Stimulated activated CD4-positive, alpha-beta T cell treated with anti-CD3 and anti-CD28 coated beads, Interleukin-1b, Interleukin-23, amount 100 ng/mL, for 48 hours (primary cell): ENCODE data around the gene TRAK2.
"Not testable (repeated sequence)": the region's sequence is repeated elsewhere in the genome, so short reads cannot be mapped to it uniquely, and the experiment has no call there.

Source experiments
- DNase-seq: peaks from one replicate; pipeline ENCODE4 v3.0.0-alpha.2; 2020

The TRAK2 gene, protein sequence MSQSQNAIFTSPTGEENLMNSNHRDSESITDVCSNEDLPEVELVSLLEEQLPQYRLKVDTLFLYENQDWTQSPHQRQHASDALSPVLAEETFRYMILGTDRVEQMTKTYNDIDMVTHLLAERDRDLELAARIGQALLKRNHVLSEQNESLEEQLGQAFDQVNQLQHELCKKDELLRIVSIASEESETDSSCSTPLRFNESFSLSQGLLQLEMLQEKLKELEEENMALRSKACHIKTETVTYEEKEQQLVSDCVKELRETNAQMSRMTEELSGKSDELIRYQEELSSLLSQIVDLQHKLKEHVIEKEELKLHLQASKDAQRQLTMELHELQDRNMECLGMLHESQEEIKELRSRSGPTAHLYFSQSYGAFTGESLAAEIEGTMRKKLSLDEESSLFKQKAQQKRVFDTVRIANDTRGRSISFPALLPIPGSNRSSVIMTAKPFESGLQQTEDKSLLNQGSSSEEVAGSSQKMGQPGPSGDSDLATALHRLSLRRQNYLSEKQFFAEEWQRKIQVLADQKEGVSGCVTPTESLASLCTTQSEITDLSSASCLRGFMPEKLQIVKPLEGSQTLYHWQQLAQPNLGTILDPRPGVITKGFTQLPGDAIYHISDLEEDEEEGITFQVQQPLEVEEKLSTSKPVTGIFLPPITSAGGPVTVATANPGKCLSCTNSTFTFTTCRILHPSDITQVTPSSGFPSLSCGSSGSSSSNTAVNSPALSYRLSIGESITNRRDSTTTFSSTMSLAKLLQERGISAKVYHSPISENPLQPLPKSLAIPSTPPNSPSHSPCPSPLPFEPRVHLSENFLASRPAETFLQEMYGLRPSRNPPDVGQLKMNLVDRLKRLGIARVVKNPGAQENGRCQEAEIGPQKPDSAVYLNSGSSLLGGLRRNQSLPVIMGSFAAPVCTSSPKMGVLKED

DNA sequence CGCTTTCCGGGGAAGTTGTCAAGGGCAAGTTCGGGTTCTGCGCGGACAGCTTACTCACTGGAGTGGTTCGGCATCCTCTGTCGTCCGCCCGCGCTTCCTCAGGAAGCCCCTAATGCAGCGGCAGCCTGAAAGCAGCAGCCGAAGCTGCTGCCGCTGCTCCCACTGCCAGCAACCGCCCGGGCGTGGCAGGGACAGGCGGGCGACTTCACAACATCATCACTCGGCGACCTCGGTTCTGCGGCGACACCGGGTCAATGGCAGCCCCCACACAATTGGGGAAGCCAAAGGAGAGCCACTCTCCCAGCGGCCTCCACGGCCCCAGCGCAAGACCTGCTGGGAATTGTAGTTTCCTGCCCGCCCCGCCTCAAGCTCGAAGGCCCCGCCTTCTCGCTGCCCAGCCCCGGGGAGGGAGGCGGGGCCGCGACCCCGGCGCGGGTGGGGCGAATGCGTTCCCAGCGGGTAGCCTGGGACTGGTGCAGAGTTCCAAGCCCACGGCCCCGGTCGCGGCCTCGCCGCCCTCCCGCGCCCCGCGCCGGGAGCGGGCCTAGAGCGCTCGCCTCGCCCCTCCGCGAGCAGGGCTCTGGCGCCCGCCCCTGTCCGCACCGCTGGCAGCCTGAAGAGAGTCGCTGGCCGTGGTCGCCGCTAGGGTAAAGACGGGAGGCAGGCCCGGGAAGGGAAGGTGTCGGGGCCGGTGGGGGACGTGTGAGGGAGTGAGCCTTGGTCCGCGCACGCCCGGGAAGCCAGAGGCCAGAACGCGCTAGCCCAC, at the start of gene TRAK2, which contains the start of gene STRADB:
TSS of gene TRAK2 (minus strand) at position 167 of the 766 bp plus-strand sequence. CDS start 30,951 bp downstream, outside the sequence.
TSS of gene STRADB (plus strand) at position 449 of the 766 bp plus-strand sequence. CDS start 3,101 bp downstream, outside the sequence.
- peak; percentile 97 for DNase-seq

DNA sequence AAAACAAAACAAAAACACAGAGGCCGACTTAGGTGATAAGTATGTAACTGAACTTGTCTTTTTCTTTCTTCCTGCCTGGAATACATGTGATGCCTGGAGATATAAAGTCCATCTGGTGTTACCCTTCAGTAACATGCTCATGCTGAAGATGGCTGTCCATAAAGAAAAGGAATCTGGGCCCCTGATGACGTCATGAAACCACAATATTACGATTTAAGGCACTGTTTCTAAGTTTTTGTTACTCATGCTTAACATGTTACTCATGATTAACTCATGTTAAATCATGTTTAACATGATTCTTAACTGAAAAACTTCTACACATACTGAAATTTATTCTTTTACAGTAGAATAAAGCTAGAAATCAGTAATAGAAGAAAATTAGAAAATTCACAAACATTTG, 49.3 kb upstream of the TRAK2 start:
- DNase-seq, result no peak

DNA sequence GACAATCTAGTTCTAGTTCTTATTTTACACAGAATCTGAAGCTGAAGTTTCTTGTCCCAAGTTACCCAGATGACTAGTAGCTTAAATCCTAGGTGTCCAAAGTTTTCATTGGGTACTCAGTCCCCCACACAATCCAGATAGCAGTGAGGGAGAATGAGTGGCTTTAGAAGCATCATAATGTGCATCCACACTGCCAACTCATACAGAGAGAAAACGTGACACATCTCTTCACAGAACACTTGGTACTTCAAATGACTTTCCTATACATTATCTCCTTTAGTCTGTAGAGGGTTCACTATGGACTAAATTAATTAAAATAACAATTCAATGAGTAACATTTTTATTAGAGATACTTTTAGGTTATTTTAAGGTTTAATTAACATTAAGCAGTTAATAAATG, 45.5 kb upstream of the TRAK2 start:
- no peak for DNase-seq

DNA sequence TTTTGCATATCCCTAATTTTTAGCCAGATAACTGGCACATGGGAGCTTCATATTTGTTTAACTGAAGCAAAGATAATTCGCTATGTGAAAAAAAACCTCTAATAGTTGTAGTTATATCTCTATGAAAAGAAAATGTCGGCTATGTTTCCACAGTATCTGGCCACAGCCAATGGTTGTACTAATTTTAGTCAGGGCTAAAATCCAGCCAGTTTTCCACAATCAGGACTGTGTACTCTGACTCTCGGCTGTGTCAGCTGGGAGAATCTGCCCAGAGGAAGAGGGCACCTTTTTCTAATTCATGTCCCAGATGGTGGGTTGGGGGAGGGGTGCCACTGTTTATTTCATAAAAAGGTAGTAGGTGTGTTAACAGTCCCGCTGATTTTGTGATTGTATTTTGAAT, 39.0 kb upstream of the TRAK2 start:
- no peak for DNase-seq

DNA sequence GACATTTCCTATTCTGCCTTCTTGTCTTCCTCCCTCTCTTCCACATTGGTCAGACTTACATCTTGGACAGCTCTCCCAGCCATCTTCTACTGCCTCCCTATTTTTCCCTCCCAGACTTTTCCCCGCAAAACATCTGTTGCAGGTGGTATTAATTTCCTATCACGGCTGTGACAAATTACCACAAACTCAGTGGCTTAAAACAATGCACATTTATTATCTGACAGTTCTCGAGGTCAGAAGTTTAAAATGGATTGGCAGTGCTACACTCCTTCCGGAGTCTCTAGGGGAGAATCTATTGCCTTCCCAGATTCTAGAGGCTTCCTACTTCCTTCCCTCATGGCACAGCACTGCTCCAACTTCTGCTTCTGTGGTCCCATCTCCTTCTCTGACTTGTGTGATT, 33.5 kb upstream of the TRAK2 start:
- DNase-seq, result no peak

DNA sequence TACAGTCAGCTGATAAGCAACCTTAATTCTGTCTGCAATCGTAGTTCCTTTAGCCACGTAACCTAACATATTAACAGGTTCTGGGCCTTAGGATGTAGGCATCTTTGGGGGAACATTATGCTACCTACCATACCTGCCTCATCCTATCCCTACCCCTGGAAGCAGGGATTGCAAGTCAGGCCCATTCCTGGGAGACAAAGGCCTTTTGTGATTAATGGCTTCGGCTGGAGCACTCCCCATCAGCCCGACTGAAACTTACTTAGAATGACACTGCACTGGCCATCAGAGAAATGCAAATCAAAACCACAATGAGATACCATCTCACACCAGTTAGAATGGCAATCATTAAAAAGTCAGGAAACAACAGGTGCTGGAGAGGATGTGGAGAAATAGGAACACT, 32.5 kb upstream of the TRAK2 start:
- DNase-seq, result not testable (repeated sequence)

DNA sequence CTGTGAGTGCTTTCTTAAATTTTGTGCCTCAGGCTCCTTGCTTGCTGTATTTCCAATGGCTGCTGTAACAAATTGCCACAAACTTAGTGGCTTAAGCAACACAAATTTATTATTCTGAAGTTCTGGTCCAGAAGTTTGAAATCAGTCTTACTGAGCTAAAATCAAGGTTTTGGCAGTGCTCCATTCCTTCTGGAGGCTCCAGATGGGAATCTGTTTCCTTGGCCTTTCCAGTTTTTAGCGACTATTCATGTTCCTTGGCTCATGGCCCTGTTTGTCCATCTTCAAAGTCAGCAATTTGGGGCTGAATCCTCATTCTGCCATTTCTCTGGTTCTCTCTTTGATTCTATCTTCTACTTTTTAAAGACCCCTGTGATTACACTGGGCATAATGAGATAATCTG, 32.1 kb upstream of the TRAK2 start:
- no peak for DNase-seq

DNA sequence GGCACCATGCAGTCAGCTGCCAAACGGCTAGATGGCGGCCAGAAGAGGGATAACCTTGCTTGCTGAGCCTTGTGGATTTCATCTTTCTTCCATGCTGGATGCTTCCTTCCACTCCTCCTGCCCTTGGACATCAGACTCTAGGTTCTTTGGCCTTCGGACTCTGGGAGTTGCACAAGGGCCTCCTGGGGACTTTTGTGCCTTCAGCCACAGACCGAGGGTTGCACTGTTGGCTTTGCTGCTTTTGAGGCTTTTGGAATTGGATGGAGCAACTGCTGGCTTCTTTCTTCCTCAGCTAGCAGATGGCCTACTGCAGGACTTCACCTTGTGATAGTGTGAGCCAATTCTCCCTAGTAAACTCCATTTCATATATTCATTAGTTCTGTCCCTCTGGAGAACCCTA, 31.3 kb upstream of the TRAK2 start:
- DNase-seq, result no peak

DNA sequence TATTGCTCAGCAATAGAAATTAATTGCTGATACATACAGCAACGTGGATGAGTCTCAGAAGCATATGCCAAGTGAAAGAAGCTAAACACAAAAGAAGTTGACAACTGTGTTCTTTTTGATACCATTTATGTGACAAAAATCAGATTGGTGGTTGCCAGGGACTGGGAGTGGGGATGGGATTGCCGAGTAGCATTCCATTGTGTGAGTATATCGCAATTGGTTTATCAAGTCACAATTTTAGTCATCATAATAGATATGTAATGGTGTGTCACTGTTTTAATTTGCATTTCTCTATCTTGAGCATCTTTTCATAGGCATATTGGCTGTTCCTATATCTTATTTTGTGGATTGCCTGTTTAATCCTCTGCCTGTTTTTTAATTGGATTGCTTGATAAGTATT, 21.2 kb upstream of the TRAK2 start:
- no peak for DNase-seq

DNA sequence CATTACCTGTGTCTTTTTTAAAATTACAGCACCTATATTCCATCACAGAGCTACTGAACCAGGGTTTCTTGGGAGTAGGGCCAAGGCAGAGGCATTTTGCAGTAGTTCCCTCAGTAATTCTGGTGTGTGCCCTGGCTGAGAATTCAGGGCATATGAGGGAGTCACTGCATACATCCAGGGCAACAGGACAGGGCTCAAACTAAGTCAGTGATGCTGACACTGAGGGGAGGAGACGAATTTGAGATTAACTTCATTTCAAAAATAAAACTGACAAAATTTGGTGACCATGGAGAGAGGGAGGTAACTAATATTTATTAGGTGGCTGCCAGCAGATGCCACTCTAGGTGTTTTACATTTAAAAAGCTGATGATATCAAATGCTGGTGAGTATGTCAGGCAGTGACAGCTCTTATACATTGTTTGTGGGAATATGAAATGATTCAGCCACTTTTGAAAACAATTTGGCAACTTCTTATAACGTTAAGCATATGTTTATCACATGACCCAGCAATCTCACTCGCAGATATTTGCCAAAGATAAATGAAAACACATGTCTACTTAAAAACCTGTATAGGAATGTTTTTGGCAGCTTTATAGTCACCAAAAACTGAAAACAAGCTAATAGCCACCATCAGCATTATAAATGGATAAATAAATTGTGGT, 20.6 kb upstream of the TRAK2 start:
- DNase-seq, result no peak

DNA sequence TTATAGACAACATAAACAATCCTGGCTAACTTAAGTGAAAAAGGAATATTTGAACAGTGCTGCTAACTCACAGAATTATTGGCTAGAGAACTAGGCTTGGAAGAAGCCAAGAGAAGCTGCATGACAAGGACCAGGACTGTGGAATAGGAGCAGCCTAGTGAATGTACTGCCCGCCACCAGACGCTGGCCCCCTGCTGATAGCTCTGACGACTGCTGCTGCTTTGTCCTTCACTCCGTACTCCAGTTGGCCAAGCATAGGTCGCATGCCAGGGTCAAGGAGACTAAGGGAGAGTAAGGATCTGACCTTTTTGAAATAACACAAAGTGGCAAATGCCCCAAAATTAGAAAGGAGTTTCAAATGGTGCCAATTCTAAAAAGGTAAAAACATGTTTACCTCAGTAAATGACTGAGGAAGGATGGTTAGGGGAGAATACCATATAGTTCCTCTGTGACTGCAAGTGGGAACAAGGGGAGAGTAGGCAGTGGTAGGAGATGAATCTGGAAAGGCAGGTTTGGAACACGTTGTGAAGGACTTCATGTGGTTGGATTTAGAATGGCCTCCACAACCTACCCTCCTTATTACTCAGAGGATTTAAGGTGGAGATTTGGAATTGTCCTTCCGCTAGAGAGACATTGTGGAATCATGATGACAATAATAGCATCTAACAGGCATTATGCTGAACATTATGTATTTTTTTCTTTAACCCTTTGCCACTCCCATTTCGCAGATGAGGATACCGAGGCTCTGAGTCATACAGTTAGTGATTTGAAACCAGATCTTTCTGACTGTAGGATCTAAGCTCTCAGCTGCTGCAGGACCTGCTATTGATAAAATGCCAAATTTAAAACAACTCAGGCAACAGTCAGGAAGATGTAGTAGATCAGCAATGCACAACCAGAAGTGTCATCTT, 19.8 kb upstream of the TRAK2 start:
- no peak for DNase-seq

DNA sequence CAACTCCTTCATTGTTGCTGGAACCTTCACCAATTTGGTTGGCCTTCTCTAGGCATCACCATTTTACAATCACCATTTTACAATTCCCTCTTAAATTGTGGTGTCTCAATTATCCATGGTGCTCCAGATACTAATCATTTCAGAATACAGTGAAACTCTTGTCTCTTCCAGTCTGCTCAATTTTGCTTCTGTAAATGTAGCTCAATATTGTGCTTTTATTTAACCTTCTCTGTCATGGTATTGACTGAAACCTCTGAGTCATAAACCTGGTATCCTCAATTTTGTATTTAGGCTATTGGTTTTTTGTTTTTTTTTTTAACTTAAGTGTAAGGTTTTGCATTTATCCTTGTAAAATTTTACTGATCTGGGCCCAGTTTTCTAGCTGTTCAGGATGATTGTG, 16.4 kb upstream of the TRAK2 start:
- DNase-seq, result no peak

DNA sequence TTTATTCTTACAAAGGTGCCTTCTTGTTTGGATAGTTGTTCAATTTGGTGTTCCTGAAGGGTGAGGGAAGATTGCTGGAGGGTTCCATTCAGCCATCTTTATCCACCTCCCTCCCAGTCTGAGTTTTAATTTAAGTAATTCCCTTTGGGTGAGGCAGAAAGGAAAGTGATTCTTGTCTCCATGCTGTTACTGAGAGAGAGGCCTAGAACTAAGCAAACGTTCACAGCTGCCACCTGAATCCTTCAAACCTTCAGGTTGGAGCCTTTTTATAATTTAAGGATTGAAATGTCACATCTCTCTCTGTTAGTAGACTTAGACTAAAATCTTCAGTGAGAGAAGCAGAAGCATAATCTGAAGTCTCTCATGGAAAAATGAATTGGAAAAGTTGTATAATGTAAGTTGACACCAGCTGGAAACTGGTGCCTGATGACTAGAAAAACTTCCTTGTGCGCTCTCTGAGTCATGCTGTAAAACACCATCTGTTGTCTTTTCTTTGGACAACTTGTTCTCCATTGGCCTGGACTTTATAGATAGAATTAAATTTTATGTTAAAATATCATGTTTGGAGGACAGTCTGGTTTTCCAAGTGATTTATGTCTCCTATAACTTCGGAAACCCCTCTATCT, 14.9 kb upstream of the TRAK2 start:
- no peak for DNase-seq

DNA sequence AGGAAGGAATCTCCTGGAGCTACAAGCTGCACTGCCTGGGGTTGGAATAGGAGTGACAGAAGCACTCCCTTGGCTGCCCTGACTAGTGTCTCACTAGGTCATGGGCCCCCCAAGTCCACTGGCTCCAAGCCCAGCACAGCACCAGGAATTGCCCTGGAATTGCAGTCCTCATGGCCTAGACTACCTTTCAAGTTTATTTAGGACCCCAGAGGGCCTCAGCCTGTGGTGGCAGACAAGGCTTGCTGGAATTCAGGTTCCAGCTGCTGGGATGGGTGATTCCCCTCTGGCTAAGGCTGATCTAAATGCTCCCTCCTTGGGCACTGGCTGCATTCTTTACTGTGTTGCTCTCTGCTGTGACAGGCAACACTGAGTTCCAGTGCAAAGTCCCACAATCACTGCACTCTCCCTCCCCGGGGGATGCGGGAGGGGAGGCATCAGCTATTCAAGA, 14.3 kb upstream of the TRAK2 start:
- no peak for DNase-seq

DNA sequence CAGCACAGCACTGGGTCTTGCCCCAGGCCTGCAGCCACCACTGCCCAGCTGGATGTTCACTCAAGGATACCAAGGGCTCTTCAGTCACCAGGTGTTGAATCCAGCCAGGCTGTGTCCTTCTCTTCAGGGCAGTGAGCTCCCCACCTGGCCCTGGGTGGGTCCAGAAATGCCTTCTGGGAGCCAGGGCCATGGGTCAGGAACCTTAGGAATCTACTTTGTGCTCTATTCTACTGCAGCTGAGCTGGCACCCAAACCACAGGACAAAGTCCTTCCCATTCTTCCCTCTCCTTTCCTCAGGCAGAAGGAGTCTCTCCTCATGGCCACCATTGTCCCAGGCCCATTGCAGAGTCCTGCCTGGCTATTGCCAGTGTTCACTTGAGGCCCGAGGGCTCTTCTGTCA, 13.3 kb upstream of the TRAK2 start:
- no peak for DNase-seq

DNA sequence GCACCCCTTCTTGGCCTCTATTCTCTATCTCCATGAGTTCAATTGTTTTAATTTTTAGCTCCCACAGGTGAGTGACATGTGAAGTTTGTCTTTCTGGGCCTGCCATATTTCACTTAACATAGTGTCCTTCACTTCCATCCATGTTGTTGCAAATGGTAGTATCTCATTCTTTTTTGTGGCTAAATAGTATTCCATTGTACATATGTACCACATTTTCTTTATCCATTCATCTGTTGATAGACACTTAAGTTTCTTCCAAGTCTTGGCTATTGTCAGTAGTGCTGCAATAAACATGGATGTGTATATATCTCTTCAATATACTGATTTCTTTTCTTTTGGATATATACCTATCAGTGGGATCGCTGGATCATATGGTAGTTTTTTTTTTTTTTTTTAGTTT, 9.3 kb upstream of the TRAK2 start:
- DNase-seq, result no peak

DNA sequence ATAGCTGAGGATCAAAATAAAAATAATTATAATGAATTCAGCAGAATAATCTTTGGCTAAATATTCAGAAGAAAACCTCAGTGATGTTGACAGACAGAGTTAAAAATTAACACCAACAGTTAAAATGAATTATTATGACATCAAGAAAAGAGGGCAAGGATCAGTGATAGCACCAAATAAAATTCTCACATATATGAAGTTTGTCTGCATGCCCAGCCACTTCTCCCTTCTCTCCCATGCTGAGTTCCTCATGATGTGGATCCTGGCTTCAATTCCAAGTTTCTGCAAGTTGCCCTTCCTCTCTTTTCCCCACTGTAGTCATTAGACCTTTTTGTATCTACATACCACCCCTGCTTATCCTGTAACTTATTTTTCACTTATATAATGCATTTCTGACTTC, 7.1 kb upstream of the TRAK2 start:
- no peak for DNase-seq

DNA sequence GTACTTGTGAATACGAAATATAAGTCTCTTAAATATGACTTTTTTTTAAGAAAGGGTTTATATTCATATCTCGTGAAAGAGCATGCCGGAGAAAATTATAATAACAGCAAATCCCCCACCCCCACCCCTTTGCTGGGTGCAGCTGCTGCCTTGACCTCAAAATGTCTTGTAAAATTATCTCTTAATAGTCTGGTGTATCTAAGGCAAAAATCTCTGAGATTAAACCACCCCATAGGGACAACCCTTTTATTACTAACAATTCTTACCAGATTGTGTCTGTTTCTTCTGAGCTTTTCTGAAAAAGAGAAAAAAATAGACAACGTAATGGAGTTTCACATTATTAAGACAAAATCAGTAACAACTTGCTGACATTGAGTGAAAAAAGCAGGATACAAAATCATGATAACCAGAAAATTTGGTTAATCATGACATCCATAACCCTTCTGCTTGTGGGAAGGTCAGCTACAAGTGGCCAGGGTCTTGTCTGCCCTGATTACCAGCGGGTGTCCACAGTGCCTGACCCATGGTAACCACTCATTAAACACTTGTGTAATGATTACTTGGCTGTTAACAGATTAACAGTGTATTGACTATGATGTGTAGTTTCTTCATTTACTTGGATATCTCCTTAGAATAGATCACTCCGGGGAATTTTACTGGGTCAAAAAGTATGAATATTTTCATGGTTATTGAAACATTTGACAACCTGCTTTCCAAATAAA, 1.8 kb upstream of the TRAK2 start:
- DNase-seq, result no peak

DNA sequence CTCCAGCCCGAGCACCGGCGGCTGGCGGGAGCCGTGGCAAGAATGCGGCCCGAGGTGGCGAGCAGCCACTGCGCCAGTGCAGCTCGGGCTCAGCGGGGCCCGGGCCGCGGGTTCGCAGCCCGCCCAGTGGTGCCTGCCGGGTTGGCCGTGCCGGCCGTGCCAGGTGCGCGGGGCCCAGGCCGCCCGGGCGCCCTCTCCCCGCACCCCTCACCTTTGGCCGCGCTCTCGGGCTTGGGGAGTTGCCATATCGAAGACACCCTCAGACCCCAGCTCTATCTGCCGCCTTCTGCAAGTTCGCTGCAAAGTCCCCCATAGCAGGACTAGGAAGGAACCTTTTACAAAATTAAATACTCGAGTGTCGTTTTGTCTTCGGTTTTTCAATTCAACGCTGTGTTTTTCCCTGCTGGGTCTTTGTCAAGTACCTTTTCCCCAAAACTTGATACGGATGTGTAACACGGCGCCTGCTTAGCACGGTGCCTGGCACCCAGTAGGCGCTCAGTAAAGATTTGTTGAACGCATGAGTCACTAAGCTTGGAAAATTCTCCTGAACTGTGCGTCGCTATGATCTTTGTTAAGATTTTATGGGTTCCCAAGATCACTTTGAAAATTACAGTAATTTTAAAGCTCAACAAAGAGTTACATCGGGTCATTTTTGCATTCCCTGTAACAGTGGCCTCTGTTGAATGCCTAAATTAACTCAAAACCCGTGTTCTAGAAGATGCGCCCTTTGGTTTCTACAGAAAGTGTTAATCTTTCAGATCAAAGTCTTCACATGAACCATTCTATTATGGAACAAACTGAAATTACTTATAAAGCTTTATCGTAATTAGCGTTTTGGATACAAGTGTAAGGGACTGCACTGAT, 1.0 kb upstream of the TRAK2 start:
- DNase-seq, result no peak
